Measurements from ENCODE around the gene COQ8A.
A peak's percentile ranks its signal among the peaks of the same experiment; 100 is the strongest.

Gene COQ8A

GRCh38 chr1:226940029-226940805 lies at the start of gene COQ8A:
COQ8A (plus strand) TSS chr1:226940294; CDS start chr1:226961386, 21,092 bp downstream.
- no peak for TF ChIP-seq CTCF (IDR thresholded peaks at IDR 0.05)
- Mint-ChIP-seq H3K36me3 (ENCODE audit: low read depth) (peaks cover 17% of the 10 kb centered on the region), H3K4me3 (peak within 1 kb of the TSS; percentile 87), H3K27ac (peak within 1 kb of the TSS; percentile 96), H3K4me1 (peaks cover 61% of the 10 kb centered on the region), H3K27me3 (ENCODE audit: low read depth, poor library complexity) (peaks cover 26% of the 10 kb centered on the region), H3K9me3 (peaks cover 17% of the 10 kb centered on the region)
- DNase-seq = peak; percentile 99

GRCh38 chr1:226890331-226891108 lies 49.6 kb upstream of the COQ8A start:
- H3K27ac Mint-ChIP-seq = no peak overlapping the region
- no peaks in the 10 kb centered on the region for H3K9me3 Mint-ChIP-seq
- H3K4me1 Mint-ChIP-seq = peaks cover 11% of the 10 kb centered on the region
- H3K27me3 Mint-ChIP-seq (ENCODE audit: low read depth, poor library complexity) = peaks cover 10% of the 10 kb centered on the region
- no peak for DNase-seq
- H3K36me3 Mint-ChIP-seq (ENCODE audit: low read depth) = peaks cover 8% of the 10 kb centered on the region
- TF ChIP-seq CTCF (IDR thresholded peaks at IDR 0.05) = no peak
- no peak overlapping the region for H3K4me3 Mint-ChIP-seq

- Mint-ChIP-seq H3K4me3 (no peak overlapping the region), H3K36me3 (ENCODE audit: low read depth) (no peaks in the 10 kb centered on the region), H3K9me3 (no peaks in the 10 kb centered on the region), H3K4me1 (peaks cover 5% of the 10 kb centered on the region), H3K27ac (no peak overlapping the region), H3K27me3 (ENCODE audit: low read depth, poor library complexity) (peaks cover 7% of the 10 kb centered on the region)
- TF ChIP-seq CTCF (IDR thresholded peaks at IDR 0.05) = no peak
- DNase-seq = no peak
Observed at GRCh38 chr1:226891346-226891745, 48.7 kb upstream of the COQ8A start.

- Mint-ChIP-seq H3K27me3 (ENCODE audit: low read depth, poor library complexity) (peaks cover 7% of the 10 kb centered on the region), H3K9me3 (no peaks in the 10 kb centered on the region), H3K4me3 (no peak overlapping the region), H3K4me1 (peaks cover 5% of the 10 kb centered on the region), H3K36me3 (ENCODE audit: low read depth) (no peaks in the 10 kb centered on the region), H3K27ac (no peak overlapping the region)
- DNase-seq = no peak
- TF ChIP-seq CTCF (IDR thresholded peaks at IDR 0.05) = no peak
Observed at GRCh38 chr1:226891846-226892523, 48.1 kb upstream of the COQ8A start.

GRCh38 chr1:226892524-226892875 lies 47.6 kb upstream of the COQ8A start:
- H3K27me3 Mint-ChIP-seq (ENCODE audit: low read depth, poor library complexity) = peaks cover 7% of the 10 kb centered on the region
- no peak overlapping the region for H3K4me3 Mint-ChIP-seq
- peaks cover 5% of the 10 kb centered on the region for H3K4me1 Mint-ChIP-seq
- no peak overlapping the region for H3K27ac Mint-ChIP-seq
- H3K36me3 Mint-ChIP-seq (ENCODE audit: low read depth) = no peaks in the 10 kb centered on the region
- DNase-seq = no peak
- no peaks in the 10 kb centered on the region for H3K9me3 Mint-ChIP-seq
- no peak for TF ChIP-seq CTCF (IDR thresholded peaks at IDR 0.05)
